ENCODE data around the gene PDK2. TPM values are rescaled to one million over a fixed set of nuclear protein-coding genes. Genes with fewer than 3 reads are reported as not detected.

PDK2 gene
- total RNA-seq, 2 experiments from 2014 or later: 24.1 to 26.4 TPM

DNA sequence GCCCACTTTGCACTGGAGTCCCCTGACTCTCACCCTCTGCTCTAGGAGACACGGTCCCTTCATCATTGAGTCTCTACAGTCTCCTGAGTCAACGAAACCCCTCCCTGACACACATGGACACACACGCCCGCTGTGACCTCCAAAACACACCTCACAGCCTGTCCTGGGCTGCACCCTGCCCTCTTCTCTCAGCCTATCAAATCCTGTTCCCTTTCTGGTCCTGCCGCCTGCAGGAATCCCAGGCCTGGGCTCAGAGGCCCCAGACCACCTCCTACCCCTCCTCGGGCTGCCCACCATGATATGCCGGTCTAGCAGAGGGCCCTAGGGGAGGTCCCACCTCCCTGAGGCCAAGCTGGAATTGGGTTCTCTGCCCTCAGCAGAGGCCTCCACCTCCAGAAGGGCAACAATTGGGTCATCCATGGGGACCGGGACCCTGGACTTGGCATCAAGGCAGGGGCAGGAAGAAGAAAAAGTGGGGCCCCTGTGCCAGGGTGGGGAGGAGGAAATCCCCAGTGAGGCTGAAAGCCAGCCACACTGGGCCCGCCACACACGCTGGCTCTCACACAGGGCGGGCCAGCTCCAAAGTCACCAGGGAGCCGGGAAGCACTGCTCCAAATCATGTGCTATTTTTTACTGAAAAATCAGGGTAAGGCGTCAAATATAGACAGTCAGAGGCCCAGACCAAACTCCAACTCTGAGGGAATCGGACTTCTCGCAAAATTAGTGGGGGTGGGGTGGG is 51.9 kb downstream of the PDK2 start:
- DNase-seq (no peak), ATAC-seq (ENCODE audit: low read depth) (no peak)
- POLR2A ChIA-PET: interaction anchor here (0.5 to 3.7 kb wide), 5 partner anchors 7 to 782 kb away, joined by 3 to 27 read pairs (median 4); no protein-coding TSS in a partner anchor
- H3K9me3 Mint-ChIP-seq: no peaks in the 10 kb centered on the region
- peaks cover 35% of the 10 kb centered on the region for H3K36me3 Mint-ChIP-seq
- H3K27me3 Mint-ChIP-seq: no peaks in the 10 kb centered on the region
- H3K27ac Mint-ChIP-seq: peak overlapping the region; percentile 84
- H3K4me1 Mint-ChIP-seq: peaks cover 46% of the 10 kb centered on the region
- peak overlapping the region; percentile 98 for H3K4me3 Mint-ChIP-seq

DNA sequence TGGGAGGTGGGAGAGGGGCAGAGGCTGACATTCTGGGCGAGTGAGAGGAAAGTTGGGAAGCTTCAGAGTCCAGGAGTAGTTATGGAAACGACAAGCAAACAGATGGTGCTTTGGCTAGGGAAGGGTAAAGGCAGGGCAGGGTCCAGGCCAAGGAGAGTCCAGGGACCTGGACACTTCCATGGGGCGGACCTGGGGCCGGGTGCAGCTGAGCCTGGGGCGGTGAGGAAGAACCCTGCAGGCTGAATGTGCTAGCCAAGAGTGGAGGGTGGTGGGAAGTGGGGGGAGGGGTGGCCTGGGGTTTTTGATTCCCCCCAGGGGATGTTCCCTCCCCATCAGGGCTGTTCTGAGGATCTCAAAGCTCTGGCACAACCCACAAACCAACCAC is 52.7 kb downstream of the PDK2 start:
- no peaks in the 10 kb centered on the region for H3K27me3 Mint-ChIP-seq
- no peak for DNase-seq
- H3K9me3 Mint-ChIP-seq: no peaks in the 10 kb centered on the region
- H3K4me3 Mint-ChIP-seq: peak overlapping the region; percentile 98
- ATAC-seq (ENCODE audit: low read depth): no peak
- peaks cover 44% of the 10 kb centered on the region for H3K4me1 Mint-ChIP-seq
- POLR2A ChIA-PET: interaction anchor here (0.9 to 3.7 kb wide), 3 partner anchors 8 to 13 kb away, joined by 4 to 27 read pairs (median 5); no protein-coding TSS in a partner anchor
- peaks cover 29% of the 10 kb centered on the region for H3K36me3 Mint-ChIP-seq
- H3K27ac Mint-ChIP-seq: peak overlapping the region; percentile 84

DNA sequence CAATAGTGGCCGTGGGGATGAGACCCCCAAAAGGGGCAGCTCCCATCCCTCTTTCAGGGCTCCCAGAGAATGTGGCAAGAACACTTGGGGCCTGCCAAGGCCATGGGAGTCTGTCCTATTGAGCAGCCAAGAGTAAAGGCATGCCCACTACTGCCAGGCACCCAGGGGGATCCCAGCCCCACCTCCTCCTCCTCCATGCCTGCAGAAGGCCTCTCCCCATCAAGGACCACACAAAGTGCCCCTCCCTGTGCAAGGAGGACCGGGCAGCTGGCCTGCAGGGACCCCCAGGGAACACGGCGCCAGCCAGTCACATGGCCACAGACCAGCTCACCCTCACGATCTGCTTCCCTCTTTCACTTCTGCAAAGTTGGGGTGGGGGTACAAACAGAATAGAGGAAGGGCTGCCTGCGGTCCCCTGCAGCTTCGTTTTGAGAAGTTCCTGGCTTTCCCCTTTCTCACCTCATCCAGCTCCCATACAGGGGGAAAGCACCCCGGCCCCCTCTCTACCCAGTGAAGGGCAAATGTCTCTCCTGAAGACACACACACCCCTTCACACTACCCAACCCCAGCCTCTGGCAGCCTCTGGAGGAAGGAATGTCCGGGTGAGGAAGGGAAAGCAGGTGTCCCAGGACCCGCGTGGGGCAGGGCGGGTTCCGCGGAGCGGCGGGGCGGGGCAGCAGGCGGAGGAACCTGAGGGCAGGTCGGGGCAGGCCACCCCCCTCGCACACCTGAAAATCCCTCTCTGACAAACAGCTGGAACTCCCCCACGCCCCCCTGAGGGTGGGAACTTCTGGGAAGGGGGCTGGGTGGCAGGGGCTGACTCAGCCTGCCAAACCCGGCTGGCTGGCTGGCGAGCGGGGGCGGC is 53.3 kb downstream of the PDK2 start:
- ATAC-seq (ENCODE audit: low read depth) (no peak), DNase-seq (peak; percentile 65)
- Mint-ChIP-seq H3K27ac (peak overlapping the region; percentile 84), H3K36me3 (peaks cover 27% of the 10 kb centered on the region), H3K9me3 (no peaks in the 10 kb centered on the region), H3K4me1 (peaks cover 40% of the 10 kb centered on the region), H3K27me3 (no peaks in the 10 kb centered on the region), H3K4me3 (peak overlapping the region; percentile 98)
- POLR2A ChIA-PET: interaction anchor here (0.5 to 3.7 kb wide), 5 partner anchors 8 to 327 kb away, joined by 3 to 27 read pairs (median 4); no protein-coding TSS in a partner anchor

DNA sequence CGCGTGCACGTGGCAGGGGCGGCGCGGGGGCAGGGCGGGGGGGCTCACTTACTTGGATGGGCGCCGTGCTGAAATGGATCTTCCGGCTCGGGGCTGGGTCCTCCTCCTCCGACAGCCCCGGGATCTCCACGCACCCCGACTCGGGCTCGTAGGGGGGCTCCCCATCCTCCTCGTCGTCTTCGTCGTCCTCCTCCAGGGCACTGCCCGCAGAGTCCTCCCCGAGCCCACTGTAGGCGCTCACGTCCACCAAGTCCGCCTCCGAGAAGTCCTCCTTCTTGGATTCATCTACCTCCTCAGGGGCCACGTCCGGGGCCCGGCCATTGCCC is 53.9 kb downstream of the PDK2 start:
- POLR2A ChIA-PET: interaction anchor here (1.3 to 3.7 kb wide), 4 partner anchors 9 to 14 kb away, joined by 3 to 27 read pairs (median 8); no protein-coding TSS in a partner anchor
- no peak for ATAC-seq (ENCODE audit: low read depth)
- H3K4me3 Mint-ChIP-seq: peak overlapping the region; percentile 98
- H3K4me1 Mint-ChIP-seq: peaks cover 37% of the 10 kb centered on the region
- no peaks in the 10 kb centered on the region for H3K9me3 Mint-ChIP-seq
- no peaks in the 10 kb centered on the region for H3K27me3 Mint-ChIP-seq
- H3K27ac Mint-ChIP-seq: peak overlapping the region; percentile 86
- H3K36me3 Mint-ChIP-seq: peaks cover 25% of the 10 kb centered on the region
- no peak for DNase-seq

DNA sequence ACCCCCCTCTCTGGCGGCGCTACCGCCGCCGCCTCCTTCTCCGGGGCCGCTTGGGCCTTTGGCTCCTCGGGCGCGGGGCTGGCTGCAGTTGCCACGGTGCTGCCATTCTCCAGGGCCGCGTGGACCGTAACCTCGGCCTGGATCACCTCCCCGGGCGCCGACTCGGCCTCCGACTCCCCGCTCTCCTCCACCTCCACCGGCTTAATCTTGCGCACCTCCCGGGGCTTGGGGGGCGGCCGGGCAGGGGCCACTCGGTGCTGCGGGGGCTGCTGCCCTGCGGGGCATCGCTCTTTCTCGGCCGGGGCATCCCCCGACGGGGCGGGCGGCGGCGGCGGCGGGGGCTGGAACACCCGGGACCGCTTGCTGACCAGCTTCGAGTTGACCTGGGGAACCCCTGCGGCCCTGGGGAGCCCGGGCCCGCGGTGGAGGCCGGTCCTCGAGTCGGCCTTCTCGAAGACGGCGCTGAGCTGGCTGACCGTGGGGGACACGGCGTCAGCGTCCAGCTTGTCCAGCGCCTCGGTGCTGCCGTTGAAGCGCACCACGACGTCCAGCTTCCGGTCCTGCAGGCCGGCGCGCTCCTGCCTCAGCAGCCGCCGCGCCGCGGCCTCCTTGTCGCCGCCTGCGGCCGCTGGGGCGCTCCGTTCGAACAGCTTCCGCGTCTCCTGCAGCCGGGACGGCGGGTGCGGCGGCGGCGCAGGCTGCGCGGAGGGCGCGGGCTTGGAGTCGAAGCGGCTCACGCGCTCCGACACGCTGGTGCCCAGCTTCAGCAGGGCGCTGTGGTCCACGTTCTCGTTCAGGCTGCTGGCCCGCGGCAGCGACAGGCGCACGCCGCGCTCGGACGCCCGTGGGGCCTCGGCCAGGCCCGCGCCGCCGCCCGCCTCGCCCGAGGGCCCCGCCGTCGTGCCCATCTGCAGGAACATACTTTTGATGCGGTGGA is 54.5 kb downstream of the PDK2 start:
- Mint-ChIP-seq H3K4me1 (peaks cover 37% of the 10 kb centered on the region), H3K27ac (peak overlapping the region; percentile 86), H3K36me3 (peaks cover 21% of the 10 kb centered on the region), H3K4me3 (peak overlapping the region; percentile 98), H3K9me3 (no peaks in the 10 kb centered on the region), H3K27me3 (no peaks in the 10 kb centered on the region)
- ATAC-seq (ENCODE audit: low read depth) (peak; percentile 14), DNase-seq (peak; percentile 77)
- POLR2A ChIA-PET: interaction anchor here (0.7 to 3.7 kb wide), 7 partner anchors 8 to 20 kb away, joined by 3 to 27 read pairs (median 4); no protein-coding TSS in a partner anchor

DNA sequence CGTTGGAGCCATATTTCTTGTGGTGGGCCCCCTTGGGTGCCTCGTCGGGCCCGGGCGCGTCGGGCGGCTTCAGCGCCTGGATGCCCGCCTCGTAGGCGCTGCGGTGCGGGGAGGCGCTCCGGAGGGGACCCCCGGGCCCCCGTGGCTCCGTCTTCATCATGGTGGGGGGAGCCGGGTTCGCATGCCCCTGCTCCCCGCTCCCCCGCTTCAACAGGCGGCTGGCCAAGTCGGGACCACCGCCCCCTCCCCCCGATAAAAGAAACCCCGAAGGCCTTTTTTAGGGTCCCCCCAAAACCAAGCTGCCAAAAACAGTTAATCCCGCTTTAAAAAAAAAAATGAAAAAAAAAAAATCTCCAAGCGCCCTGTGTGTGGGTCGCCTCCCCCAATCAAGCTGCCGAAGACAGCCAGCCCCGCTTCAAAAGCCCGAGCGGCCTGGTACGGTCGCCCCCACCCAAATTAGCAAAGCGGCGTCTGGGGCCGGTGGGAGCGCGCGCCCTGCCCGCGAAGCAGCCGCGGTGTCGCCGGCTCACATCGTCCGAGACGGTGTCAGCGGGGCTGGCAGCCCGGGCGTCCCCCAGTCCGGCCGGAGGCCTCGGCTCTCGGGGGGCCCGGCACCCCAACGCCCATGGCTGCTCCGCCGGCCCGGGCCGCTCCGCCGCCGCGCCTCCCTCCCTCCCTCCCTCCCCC is 55.3 kb downstream of the PDK2 start, which contains the start of gene PPP1R9B:
PPP1R9B (minus strand) TSS at position 324 of the 687 bp plus-strand sequence; CDS start at position 160, 164 bp downstream.
- peak within 1 kb of the TSS; percentile 97 for H3K27ac Mint-ChIP-seq
- peaks cover 18% of the 10 kb centered on the region for H3K36me3 Mint-ChIP-seq
- peak within 1 kb of the TSS; percentile 98 for H3K4me3 Mint-ChIP-seq
- H3K27me3 Mint-ChIP-seq: no peaks in the 10 kb centered on the region
- H3K9me3 Mint-ChIP-seq: no peaks in the 10 kb centered on the region
- H3K4me1 Mint-ChIP-seq: peaks cover 39% of the 10 kb centered on the region
- POLR2A ChIA-PET: interaction anchor here (0.7 to 3.7 kb wide), 6 partner anchors 10 to 59 kb away, joined by 3 to 32 read pairs (median 8); no protein-coding TSS in a partner anchor
- DNase-seq (no peak), ATAC-seq (ENCODE audit: low read depth) (peak; percentile 15)

DNA sequence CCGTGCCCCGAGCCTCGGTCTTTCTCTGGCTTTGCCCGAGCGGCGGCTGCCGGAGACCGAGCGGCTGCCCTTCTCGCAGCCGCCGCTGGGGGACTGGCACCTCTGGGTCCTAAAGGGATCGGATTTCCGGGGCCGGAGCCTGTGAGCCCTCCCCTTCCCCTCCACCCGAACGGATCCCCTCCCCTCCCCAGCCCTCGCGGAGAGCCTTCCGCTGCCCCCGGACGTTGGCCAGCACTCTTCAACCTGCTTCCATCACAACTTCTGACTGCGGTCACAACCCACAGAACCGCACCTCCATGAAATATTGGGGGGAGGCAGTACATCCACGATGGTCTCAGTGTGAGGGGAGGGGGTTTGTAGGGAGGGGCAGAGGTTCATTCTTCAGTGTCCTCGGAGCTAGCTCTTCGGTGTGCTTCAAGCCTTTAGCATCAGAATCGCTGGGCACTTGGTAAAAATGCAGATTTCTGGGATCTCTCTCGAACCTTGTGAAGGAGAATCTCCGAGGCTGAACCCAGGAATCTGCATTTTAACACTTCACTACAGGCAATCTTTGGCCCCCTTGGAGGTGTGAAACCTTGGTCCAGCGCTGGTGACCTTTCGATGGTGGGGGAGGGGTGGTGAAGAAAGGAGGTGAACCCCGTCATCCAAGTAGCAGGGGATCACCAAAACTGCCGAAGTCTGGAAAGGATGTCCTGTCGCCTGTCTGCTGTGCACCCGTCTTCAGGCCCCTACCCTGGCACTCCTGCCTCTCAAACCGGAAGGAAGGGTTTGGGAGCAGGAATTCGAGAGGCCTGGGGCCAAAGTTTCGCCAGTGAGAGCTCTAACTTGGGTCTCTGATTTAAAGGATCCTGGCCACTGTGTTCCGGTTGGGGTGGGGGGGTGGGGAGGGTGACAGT is 56.1 kb downstream of the PDK2 start:
- H3K4me1 Mint-ChIP-seq: peaks cover 36% of the 10 kb centered on the region
- no peaks in the 10 kb centered on the region for H3K27me3 Mint-ChIP-seq
- POLR2A ChIA-PET: interaction anchor here (0.6 to 3.7 kb wide), 9 partner anchors 8 to 933 kb away, joined by 3 to 32 read pairs (median 3); no protein-coding TSS in a partner anchor
- ATAC-seq (ENCODE audit: low read depth) (peak; percentile 74), DNase-seq (peak; percentile 90)
- H3K4me3 Mint-ChIP-seq: peak overlapping the region; percentile 93
- H3K36me3 Mint-ChIP-seq: peaks cover 14% of the 10 kb centered on the region
- no peaks in the 10 kb centered on the region for H3K9me3 Mint-ChIP-seq
- peak overlapping the region; percentile 97 for H3K27ac Mint-ChIP-seq

DNA sequence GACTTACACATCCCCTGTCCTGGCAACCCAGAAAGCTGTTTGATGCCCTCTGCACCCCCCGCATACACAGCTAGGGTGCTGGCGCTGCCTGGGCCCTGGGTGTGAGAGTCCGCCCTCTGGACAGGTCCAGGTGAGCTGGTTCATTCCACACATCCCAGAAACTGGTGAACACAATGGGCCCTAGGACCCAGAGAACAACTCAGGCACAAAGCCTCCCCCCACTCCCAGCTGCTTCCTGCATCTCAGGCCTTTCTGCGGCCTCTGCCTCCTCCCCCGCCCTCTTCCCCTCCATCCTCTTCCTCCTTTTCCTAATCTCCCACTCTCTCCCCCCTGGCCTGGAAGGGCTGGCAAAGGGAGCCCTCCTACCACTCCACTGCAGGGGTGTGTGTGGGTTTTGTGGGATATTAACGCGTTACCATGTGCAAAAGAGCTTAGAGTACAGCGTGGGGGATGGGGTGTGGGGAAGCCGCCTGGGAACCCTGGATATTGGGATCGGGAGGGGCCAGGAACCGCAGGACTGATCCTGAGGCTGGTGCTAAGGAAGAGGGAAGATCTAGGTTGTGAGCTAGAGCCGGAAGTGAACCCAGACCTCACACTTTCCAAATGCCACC is 56.9 kb downstream of the PDK2 start:
- Mint-ChIP-seq H3K36me3 (peaks cover 12% of the 10 kb centered on the region), H3K4me3 (peak overlapping the region; percentile 93)
- POLR2A ChIA-PET: interaction anchor here (0.6 to 2.5 kb wide), 9 partner anchors 9 to 933 kb away, joined by 3 to 32 read pairs (median 3); partner anchors contain the start of gene TOB1

DNA sequence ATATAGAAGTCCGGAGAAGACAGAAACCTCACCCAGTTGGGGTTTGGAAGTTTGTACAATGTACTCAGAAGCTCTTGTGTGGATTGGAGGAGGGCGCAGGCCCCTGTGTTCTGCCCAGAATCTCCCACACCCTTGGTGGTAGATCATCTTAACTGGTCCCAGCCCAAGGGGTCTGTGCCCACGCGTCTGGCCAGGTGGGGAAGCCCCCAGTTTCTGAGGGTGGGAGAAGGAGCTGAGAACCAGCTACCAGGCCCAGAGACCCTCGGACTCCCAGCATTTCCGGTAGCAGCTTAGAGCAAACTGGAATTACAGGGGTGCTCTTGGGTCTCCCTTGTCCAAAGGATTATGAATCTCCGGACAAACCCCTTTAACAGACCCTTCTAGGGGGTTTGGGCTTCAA is 57.6 kb downstream of the PDK2 start:
- Mint-ChIP-seq H3K4me1 (peaks cover 33% of the 10 kb centered on the region), H3K36me3 (peaks cover 7% of the 10 kb centered on the region), H3K27ac (peak overlapping the region; percentile 97), H3K27me3 (no peaks in the 10 kb centered on the region), H3K4me3 (peak overlapping the region; percentile 93), H3K9me3 (no peaks in the 10 kb centered on the region)
- DNase-seq (no peak), ATAC-seq (ENCODE audit: low read depth) (no peak)
- POLR2A ChIA-PET: interaction anchor here (0.8 to 2.5 kb wide), 5 partner anchors 9 to 713 kb away, joined by 3 to 32 read pairs (median 3); partner anchors contain the start of gene TOB1

More for the DNA sequence above, 56.9 kb downstream of the PDK2 start:
- Mint-ChIP-seq H3K4me1 (peaks cover 31% of the 10 kb centered on the region), H3K27me3 (no peaks in the 10 kb centered on the region), H3K27ac (peak overlapping the region; percentile 97), H3K9me3 (no peaks in the 10 kb centered on the region)
- ATAC-seq (ENCODE audit: low read depth) (peak; percentile 29), DNase-seq (peak; percentile 75)

DNA sequence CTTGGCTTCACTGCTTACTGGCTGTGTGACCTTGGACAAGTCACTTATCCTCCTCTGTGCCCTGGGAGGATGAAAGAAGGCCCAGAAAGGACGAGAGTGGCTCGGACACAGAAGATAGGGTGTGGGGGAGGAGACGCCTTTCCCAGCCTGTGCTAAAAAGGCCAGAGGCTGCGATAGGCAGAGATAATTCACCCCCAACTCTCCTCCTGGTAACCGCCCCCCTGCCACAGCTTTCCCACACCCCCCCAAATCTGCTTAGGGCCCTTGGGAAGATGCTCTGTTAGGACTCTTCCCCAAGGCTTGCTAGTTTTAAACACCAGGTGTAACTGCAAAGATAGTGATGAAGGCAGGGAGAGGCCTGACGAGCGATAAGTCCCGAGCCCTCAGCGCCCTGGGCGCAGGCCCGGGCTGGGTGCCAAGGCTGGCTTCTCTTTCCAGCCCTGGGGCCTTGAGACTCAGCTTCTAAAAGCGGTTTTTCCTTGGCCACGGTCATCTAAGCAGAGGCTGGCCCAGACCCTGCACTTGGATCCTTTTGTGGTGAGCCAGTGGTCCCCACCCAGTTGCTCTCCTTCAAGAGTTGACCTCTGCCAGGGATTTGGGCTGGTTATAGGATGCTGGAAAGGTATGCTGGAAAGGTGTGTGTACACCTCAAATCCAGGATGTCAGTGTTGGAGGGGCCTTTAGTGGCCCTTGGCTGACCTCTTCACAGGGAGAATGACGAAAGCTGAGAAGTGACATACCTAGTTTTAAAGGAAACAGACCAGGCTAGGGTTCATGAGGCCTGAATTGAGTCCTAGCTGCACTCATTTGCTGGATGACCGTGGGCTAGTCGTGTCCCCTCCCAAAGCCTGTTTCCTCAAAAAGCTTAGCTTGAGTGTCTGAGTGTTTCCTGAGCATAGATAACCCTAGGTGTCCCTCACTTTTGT is 58.8 kb downstream of the PDK2 start:
- POLR2A ChIA-PET: no interaction called here
- H3K27me3 Mint-ChIP-seq: no peaks in the 10 kb centered on the region
- H3K4me3 Mint-ChIP-seq: no peak overlapping the region
- H3K36me3 Mint-ChIP-seq: peaks cover 2% of the 10 kb centered on the region
- peak overlapping the region; percentile 3 for H3K27ac Mint-ChIP-seq
- no peaks in the 10 kb centered on the region for H3K9me3 Mint-ChIP-seq
- peaks cover 42% of the 10 kb centered on the region for H3K4me1 Mint-ChIP-seq
- ATAC-seq (ENCODE audit: low read depth): no peak
- DNase-seq: no peak
